GM18498 (cell line): ENCODE data around the gene TM4SF4.

ENCODE experiments used
- ATAC-seq: cut with Tn5 transposase; IDR thresholded peaks from one replicate; pipeline ENCODE4 v1.9.1; 2021; ENCODE audit warnings: mild to moderate bottlenecking, moderate library complexity; ENCODE audit not compliant: unreplicated experiment

The TM4SF4 gene

GRCh38 chr3:149480326-149481017, 6.0 kb downstream of the TM4SF4 start:
- peak; percentile 96 for ATAC-seq

DNA sequence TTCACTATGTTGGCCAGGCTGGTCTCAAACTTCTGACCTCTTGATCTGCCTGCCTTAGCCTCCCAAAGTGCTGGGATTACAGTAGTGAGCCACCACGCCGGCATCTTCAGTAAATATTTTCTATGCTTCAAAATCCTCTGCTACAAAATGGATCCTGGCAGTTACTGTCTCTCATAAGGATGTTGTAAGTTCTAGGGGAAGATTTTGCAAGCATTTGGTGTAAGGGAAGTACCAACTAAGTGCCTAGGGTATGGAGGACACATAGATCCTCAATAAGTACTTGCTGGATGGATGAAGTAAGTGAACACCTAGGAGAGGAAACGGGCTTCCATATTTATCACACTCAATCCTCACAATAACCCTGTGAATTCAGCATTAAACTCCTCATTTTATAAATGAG, 6.6 kb downstream of the TM4SF4 start:
- no peak for ATAC-seq

DNA sequence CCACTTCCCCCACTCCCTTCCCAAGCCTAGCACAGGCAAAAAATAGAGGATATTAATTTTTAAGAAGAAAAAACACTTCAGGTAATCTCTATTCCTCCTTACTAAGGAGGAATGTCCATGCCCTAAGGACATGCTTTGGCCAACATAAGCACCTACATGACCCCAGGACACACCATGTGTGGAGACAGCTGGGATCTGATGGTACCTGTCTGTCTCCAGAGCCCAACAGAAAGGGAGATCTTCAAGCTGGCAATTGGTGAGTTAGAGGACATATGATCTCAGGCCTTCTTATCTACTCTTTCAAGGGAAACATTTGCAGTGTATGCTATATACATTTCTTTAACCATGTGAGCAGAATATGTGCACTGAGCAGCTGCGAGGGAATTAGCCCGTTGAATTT, 7.0 kb downstream of the TM4SF4 start:
- no peak for ATAC-seq

DNA sequence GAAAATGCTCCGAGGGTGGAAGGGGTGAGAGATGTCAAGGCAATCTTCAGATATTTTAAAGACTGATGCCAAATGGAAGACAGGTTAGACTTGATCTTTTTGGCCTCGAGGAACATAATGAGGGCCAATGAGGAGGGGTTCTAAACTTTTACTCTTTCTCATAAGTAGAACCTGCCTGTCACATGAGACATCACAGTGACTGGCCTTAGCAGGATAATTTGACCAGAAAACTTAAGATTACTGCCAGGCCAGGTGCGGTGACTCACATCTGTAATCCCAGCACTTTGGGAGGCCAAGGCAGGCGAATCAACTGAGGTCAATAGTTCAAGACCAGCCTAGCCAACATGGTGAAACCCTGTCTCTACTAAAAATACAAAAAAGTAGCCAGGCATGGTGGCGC, 12.2 kb downstream of the TM4SF4 start:
- no peak for ATAC-seq

DNA sequence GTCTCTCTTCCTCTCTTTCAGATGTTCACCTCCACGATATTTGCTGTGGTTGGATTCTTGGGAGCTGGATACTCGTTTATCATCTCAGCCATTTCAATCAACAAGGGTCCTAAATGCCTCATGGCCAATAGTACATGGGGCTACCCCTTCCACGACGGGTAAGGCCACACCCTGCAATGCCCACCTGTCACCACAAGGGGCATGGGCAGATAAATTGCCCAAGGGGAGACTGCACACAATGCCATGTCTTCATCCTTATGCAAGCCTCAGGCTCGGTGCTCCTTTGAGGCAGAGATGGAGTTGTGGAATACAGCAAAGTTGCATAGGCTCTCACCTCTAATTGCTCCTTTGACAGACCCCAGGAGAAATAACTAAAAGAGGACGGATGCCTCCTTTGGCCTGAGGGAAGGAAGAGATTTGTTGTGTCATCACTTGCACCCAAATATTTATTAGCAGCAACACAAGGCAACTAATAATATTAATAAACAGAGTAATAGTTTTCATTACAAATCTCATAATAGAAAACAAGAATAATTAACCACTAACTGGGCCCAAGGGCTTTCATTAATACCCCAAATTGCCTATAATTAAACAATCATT, 13.2 kb downstream of the TM4SF4 start:
- peak; percentile 83 for ATAC-seq

DNA sequence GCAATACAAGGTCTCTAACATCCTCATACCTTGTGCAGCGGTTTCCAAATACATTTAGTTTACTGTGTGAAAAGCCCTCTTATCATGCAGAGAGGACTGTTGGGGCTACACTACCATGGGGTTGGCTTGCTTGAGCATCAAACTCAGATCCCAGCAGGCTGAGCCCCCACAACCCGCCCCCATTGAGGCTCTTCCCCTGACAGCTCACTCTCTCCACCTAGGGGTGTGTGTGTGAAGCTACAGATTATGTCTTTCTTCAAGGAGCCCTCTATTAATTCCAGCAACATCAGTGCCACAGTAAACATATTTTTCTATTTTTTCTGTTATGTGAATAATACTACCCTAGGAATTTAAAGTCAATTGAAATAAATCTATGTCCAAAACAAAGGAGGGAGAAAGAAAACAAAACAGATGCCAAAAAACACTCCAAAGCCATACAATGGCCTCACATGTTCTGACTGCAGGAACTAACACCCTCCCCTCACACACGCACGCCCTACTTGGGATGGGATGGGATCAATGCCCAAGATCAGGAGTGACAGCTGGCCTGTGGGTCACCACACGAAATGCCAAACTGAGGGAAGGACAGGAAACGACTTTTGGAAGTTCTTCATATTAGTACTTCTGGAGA, 14.7 kb downstream of the TM4SF4 start:
- ATAC-seq, result no peak

- ATAC-seq, result no peak
Measured at GRCh38 chr3:149490260-149490971, 15.9 kb downstream of the TM4SF4 start.

DNA sequence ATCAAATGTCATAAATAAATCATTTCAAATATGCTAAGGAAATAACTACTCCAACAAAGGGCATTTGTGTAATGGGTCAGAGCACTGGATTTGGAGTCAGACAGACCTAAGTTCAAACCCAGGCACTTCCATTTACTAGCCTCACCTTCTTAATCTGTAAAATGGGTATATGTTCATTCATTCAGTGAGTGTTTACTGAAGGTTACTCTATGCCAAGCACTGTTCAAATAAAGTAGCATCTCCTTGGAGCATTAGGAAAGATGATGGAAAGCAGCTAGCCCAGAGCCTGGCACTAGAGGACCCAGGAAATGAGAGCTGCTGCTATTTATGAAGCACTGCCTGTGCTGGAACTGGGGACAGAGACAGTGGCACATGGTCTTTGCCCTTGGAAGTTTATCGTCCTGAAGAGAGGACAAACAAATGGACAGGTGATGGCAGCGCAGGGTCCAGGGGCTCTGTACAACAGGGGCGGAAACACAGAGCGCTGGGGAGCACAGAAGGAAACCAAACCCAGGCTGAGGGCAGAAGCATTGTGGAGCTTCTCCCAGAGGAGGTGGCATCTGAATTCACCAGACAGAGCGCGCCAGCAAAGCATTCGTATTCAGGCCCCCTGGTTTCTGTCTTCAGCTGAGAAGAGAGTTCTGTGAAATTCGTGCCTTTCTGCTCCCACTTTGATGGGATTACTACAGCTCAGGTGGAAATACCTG, 19.0 kb downstream of the TM4SF4 start:
- ATAC-seq, result no peak

DNA sequence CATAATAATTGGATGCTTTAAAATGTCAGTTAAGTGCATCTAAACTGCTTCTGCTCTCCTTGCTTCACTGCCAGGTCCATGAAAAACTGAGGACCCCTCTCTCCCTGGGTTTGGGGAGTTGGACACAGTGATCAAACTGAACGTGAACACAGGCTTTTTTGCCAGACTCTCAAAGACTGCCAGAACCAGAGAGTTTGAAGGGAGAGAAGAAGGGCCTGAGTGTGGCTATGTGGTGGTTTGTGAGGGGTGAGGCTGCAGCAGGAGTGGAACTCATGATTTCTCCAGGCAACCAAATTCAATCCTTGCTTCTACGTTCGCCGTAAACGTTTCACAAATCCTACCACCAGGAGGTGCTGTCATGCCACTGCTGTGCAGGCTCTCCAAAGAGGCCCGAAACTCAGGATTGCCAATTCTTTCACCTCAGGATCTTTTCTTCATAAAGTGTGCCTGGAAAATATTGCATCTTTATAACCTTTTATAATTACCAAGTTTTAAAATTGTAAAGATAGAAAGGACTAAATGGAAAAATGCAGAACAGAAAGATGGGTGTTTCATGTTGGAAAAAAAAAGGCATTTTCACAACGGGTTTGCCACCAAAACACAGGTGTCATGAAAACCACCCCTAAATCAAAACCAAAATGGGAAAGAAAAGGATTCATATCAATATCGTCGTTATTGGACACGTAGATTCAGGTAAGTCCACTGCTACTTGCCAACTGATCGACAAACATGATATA, 19.7 kb downstream of the TM4SF4 start:
- no peak for ATAC-seq

DNA sequence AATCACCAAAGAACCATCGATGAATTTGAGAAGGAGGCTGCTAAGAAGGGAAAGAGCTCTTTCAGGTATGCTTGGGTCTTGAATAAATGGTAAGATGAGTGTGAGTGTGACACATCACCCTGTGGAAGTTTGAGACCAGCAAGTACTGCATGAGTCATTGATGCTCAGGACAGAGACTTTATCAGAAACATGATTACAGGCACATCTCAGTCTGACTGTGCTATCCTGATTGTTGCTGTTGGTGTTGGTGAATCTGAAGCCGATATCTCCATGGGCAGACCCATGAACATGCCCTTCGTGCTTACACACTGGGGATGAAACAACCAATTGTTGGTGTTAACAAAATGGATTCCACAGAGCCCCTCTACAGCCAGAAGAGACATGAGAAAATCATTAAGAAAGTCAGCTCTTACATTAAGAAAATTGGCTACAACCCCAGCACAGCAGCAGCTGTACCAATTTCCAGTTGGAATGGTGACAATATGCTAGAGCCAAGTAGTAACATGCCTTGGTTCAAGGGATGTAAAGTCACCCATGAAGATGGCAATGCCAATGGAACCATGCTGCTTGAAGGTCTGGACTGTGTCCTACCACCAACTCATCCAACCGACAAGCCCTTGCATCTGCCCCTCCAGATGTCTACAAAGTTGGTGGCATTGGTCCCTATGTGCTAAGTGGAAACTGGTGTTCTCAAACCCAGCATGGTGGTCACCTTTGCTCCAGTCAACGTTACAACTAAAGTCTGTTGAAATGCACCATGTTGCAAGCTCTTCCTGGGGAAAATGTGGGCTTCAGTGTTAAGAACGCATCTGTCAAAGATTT, 20.5 kb downstream of the TM4SF4 start:
- ATAC-seq, result no peak

- ATAC-seq, result no peak
Measured at GRCh38 chr3:149495581-149496125, 21.2 kb downstream of the TM4SF4 start.

DNA sequence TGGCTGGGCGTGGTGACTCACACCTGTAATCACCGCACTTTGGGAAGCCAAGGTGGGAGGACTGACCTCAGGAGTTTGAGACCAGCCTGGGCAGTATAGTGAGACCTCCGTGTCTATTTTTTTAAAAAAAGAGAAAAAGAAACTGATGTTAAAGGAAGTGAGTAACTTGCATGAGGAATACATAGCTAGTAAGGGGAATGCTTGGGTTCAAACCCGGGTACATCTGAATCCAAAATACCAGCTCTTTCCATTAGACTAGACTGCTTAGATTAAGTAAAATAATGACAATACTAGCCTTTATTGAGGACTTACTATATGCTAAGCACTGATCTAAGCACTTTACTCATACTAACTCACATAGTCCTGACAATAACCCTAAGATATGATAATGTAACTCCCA, 22.4 kb downstream of the TM4SF4 start:
- no peak for ATAC-seq

DNA sequence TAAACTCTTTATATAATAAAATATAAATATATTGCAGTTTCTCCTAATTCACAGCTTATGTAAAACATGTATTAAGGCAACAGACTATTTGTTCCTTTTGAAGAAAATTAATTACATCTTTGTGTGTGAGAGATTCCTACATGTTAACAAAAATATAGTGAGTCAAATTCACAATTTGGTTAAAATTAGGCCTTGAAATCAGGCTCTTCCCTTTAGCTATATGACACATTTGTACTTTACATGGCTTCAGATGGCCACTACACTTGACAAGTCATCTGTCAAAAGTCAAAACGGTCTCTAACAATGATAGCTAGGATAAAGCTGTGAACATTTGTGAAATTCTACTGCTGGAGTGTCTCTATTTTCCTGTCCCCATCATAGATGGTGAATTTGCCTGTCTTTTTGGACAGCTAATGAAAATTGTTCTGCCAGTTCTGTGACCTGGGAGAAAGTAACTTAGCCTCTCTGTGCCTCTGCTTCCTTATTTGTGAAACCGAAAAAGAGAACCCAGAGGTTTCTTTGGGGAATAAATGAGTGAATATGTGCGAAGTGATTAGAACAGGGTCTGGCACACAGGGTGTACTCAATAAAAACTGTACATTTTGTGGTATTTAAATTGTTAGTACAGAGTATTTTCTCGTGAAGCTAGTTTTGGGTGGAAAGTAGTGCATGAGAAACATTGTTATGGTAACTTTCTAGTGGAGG, 23.6 kb downstream of the TM4SF4 start:
- no peak for ATAC-seq

DNA sequence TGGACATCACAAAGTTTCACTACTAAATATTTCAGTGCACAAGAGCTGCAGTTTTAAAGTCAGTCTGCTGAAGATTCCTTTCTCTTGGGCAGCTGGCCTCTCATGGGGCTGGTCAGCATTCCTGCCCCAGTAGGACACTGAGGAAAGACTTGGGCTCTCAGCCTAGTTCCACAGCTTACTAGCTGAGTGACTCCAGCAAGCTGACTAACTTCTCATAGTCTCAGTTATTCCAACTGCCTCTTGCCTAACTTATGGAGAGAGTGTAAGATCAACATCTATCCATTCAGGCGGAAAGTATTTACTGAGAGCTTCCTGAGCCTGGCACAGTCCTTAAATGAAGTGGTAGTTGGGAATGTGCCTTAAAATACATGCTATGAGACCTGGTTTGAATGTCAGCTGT, 27.0 kb downstream of the TM4SF4 start:
- ATAC-seq, result no peak

DNA sequence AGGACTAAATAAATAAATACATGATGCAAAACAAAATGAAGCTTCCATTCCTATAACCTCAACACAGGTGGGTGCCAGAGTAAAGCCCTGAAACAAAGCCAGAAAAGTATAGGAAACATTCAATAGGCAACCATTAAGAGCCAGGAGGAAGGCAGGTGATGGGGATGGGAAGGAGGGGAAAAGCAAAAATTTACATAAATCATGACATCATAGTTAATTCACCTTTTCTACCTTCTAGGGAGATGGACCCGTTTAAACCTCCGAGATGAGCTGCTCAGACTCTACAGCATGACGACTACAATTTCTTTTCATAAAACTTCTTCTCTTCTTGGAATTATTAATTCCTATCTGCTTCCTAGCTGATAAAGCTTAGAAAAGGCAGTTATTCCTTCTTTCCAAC, 27.9 kb downstream of the TM4SF4 start:
- ATAC-seq, result no peak

DNA sequence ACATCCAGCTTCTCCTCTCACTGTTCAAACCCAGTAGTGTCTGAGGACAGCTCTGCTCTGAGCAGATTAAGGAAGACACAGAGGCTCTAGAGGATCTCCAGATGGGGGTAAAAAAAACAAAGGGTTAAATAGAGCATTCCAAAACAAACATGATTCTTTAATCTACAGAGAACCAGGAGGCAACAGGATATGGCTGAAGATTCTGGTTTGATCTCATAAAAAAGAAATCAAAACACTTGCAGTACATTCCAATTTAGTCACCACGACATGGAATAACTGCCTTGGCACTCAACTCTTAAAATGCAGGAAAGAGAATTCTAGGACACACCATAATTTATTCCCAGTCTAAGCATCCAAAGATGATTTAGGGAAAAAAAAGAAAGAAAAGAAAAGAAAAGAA, 32.0 kb downstream of the TM4SF4 start:
- no peak for ATAC-seq

- no peak for ATAC-seq
Measured at GRCh38 chr3:149506965-149507364, 32.5 kb downstream of the TM4SF4 start.

- peak; percentile 62 for ATAC-seq
Measured at GRCh38 chr3:149507491-149508324, 33.2 kb downstream of the TM4SF4 start.
